A673 (cell line): Measurements from ENCODE around the gene ELP4.

Experiments used
- CTCF ChIP-seq: fragments of 300-800, 200-600 bp; sonication (generic); conservative IDR thresholded peaks from 2 replicates; pipeline ENCODE4 v1.5.1; 2017; ENCODE audit warnings: low read depth, mild to moderate bottlenecking, antibody characterized with exemption, low read length, moderate library complexity, mixed read lengths
- EZH2 ChIP-seq: fragments of 200-600 bp; sonication (generic); IDR thresholded peaks from 2 replicates; pipeline ENCODE4 v1.6.1; 2017; ENCODE audit warnings: borderline replicate concordance, low read depth, mild to moderate bottlenecking, mixed read lengths, antibody characterized with exemption, low read length; ENCODE audit not compliant: poor library complexity, severe bottlenecking

GRCh38 chr11:31794548-31794947 is 285.0 kb downstream of the ELP4 start:
- TF ChIP-seq EZH2 (no peak), CTCF (no peak)
